GM23338 (cell line): ENCODE measurements around the gene ZFHX3. TPM values are rescaled to one million over a fixed set of nuclear protein-coding genes. Genes with fewer than 3 reads are reported as not detected.

Source experiments
- ATAC-seq: fragments of 200-7000 bp; cut with Tn5 transposase; 3 replicates; pipeline ENCODE4 v1.9.1; 2020
- DNase-seq: peaks from one replicate; pipeline ENCODE4 v3.0.0-alpha.2; 2015; ENCODE audit warnings: low spot score
- H2AFZ ChIP-seq: fragments of 200-600 bp; sonication (generic); 2 replicates; pipeline ENCODE4 v1.8.0; 2016; ENCODE audit warnings: antibody characterized with exemption, mild to moderate bottlenecking, moderate library complexity
- H3F3A ChIP-seq: fragments of 200-600 bp; sonication (generic); replicated peaks from 2 replicates; pipeline ENCODE4 v1.8.0; 2017; ENCODE audit warnings: antibody characterized with exemption, mixed run types, low read depth
- H3K27ac ChIP-seq: fragments of 200-600 bp; sonication (generic); 2 replicates; pipeline ENCODE4 v1.6.1; 2016; ENCODE audit warnings: low read depth
- H3K27me3 ChIP-seq: fragments of 200-600 bp; sonication (generic); 2 replicates; pipeline ENCODE4 v1.8.0; 2016; ENCODE audit warnings: mild to moderate bottlenecking, mixed run types, moderate library complexity; ENCODE audit not compliant: insufficient read depth
- H3K36me3 ChIP-seq: fragments of 200-600 bp; sonication (generic); 2 replicates; pipeline ENCODE4 v1.8.0; 2016; ENCODE audit warnings: mild to moderate bottlenecking; ENCODE audit not compliant: insufficient read depth
- H3K4me1 ChIP-seq: fragments of 200-600 bp; sonication (generic); 2 replicates; pipeline ENCODE4 v1.8.0; 2016; ENCODE audit warnings: mild to moderate bottlenecking, moderate library complexity; ENCODE audit not compliant: insufficient read depth
- H3K4me2 ChIP-seq: fragments of 200-600 bp; sonication (generic); 2 replicates; pipeline ENCODE4 v1.7.1; 2017; ENCODE audit warnings: mixed run types
- H3K4me3 ChIP-seq: fragments of 200-600 bp; sonication (generic); 2 replicates; pipeline ENCODE4 v1.6.1; 2016; ENCODE audit warnings: mixed run types
- H3K79me2 ChIP-seq: fragments of 200-600 bp; sonication (generic); replicated peaks from 2 replicates; pipeline ENCODE4 v1.8.0; 2017; ENCODE audit warnings: mild to moderate bottlenecking; ENCODE audit not compliant: insufficient read depth
- H3K9me2 ChIP-seq: fragments of 200-600 bp; sonication (generic); 2 replicates; pipeline ENCODE4 v1.8.0; 2017; ENCODE audit not compliant: insufficient read depth
- H4K20me1 ChIP-seq: fragments of 200-600 bp; sonication (generic); replicated peaks from 2 replicates; pipeline ENCODE4 v1.8.0; 2017; ENCODE audit warnings: mild to moderate bottlenecking; ENCODE audit not compliant: insufficient read depth
- H3K27ac Mint-ChIP-seq: 2 replicates; pipeline ENCODE4 v1.8.0; 2020; ENCODE audit warnings: inconsistent platforms, mild to moderate bottlenecking, moderate library complexity, mixed read lengths
- H3K27me3 Mint-ChIP-seq: 3 replicates; pipeline ENCODE4 v1.8.0; 2022; ENCODE audit warnings: low read depth, mild to moderate bottlenecking, moderate library complexity, mixed read lengths, inconsistent platforms; ENCODE audit not compliant: insufficient read depth, poor library complexity
- H3K36me3 Mint-ChIP-seq: 3 replicates; pipeline ENCODE4 v1.8.0; 2021; ENCODE audit warnings: low read depth, mild to moderate bottlenecking, inconsistent platforms, moderate library complexity, mixed read lengths
- H3K4me1 Mint-ChIP-seq: 3 replicates; pipeline ENCODE4 v1.8.0; 2020; ENCODE audit warnings: mild to moderate bottlenecking, inconsistent platforms, mixed read lengths
- H3K4me3 Mint-ChIP-seq: 3 replicates; pipeline ENCODE4 v1.8.0; 2021; ENCODE audit warnings: moderate library complexity, mild to moderate bottlenecking, inconsistent platforms, mixed read lengths
- H3K9me3 Mint-ChIP-seq: 3 replicates; pipeline ENCODE4 v1.8.0; 2020; ENCODE audit warnings: moderate library complexity, mild to moderate bottlenecking, inconsistent platforms, mixed read lengths
- CREB1 ChIP-seq: fragments of 250-450 bp; sonication (Bioruptor Pico); IDR thresholded peaks from 2 replicates; pipeline ENCODE4 v1.5.0; 2020; ENCODE audit warnings: low read depth, mild to moderate bottlenecking, moderate library complexity
- CTCF ChIP-seq, 2 experiments: fragments of 200-600 bp in 1 of 2; sonication (generic) in 1 of 2; conservative IDR thresholded peaks; 2 replicates each; pipeline versions ENCODE4 v1.5.1 to v1.6.1; 2016 to 2017; ENCODE audit warnings: antibody characterized with exemption in 2 of 2, low read depth in 2 of 2, mild to moderate bottlenecking in 2 of 2, moderate library complexity in 1 of 2
- EZH2 ChIP-seq: fragments of 200-600 bp; sonication (generic); IDR thresholded peaks from one replicate; pipeline ENCODE4 v1.8.0; 2017; ENCODE audit warnings: antibody characterized with exemption, mild to moderate bottlenecking, low read depth; ENCODE audit not compliant: unreplicated experiment
- EZH2phosphoT487 ChIP-seq: fragments of 200-600 bp; sonication (generic); IDR thresholded peaks from one replicate; pipeline ENCODE4 v1.8.1; 2018; ENCODE audit warnings: antibody characterized with exemption; ENCODE audit not compliant: unreplicated experiment
- JUNB ChIP-seq: IDR thresholded peaks from one replicate; pipeline ENCODE4 v1.6.1; 2016; ENCODE audit warnings: antibody characterized with exemption; ENCODE audit not compliant: unreplicated experiment
- NANOG ChIP-seq: IDR thresholded peaks from 2 replicates; pipeline ENCODE4 v1.6.1; 2016; ENCODE audit warnings: antibody characterized with exemption, borderline replicate concordance
- POLR2AphosphoS5 ChIP-seq: IDR thresholded peaks from 2 replicates; pipeline ENCODE4 v1.6.1; 2016; ENCODE audit warnings: antibody characterized with exemption, low read depth
- STAT1 ChIP-seq: IDR thresholded peaks from one replicate; pipeline ENCODE4 v1.6.1; 2016; ENCODE audit warnings: antibody characterized with exemption; ENCODE audit not compliant: unreplicated experiment
- ZNF114 ChIP-seq: fragments of 250-450 bp; sonication (Bioruptor Pico); IDR thresholded peaks from 2 replicates; pipeline ENCODE4 v1.5.0; 2020; ENCODE audit warnings: mild to moderate bottlenecking, moderate library complexity
- ZNF331 ChIP-seq: fragments of 250-450 bp; sonication (Bioruptor Pico); IDR thresholded peaks from 2 replicates; pipeline ENCODE4 v1.5.0; 2020; ENCODE audit warnings: low read depth, mild to moderate bottlenecking, moderate library complexity
- ZNF462 ChIP-seq: fragments of 250-450 bp; sonication (Bioruptor Pico); IDR thresholded peaks from 2 replicates; pipeline ENCODE4 v1.5.0; 2020; ENCODE audit warnings: mild to moderate bottlenecking, moderate library complexity
- polyA plus RNA-seq: library from polyadenylated mRNA; unstranded; fragments of >200 nt; fragmentation: Nextera tagmentation; extraction: Ambion mirVana; gene quantifications from 2 replicates; pipeline ENCODE4 v1.2.1, GENCODE V29; 2016
- total RNA-seq: library from RNA; depleted of rRNA; stranded (reverse); fragments of >200 nt; shearing (Covaris generic); gene quantifications from 2 replicates; pipeline ENCODE4 v1.2.3, GENCODE V29; 2014
- TF ChIP-seq, protein P1 (sequence below): IDR thresholded peaks from 2 replicates; pipeline ENCODE4 v1.6.1; 2016; ENCODE audit warnings: antibody characterized with exemption
- TF ChIP-seq, protein P2 (sequence below): IDR thresholded peaks from one replicate; pipeline ENCODE4 v1.6.1; 2018; ENCODE audit warnings: antibody characterized with exemption; ENCODE audit not compliant: unreplicated experiment

The ZFHX3 gene
- total and polyA plus RNA-seq, 2 experiments from 2014 or later = 1.0 to 1.5 TPM

DNA sequence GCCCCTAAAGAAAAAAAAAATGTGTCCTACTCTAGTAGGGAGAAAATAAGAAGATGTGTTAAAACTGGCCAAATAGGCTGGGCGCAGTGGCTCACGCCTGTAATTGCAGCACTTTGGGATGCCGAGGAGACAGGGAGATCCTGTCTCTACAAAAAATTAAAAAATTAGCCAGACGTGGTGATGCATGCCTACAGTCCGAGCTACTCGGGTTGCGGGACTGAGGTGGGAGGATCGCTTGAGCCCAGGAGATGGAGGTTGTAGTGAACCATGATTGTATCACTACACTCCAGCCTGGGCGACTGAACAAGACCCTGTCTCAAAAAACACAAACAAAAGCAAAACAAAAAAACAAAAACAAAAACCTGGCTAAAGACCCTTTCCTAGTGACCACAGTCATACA is 15.9 kb downstream of the ZFHX3 start:
- no peaks in the 10 kb centered on the region for H3K9me2 ChIP-seq
- peaks cover 53% of the 10 kb centered on the region for H3K4me1 Mint-ChIP-seq
- no peak overlapping the region; the same call in 2 of the 3 replicates for H3K4me3 Mint-ChIP-seq
- H3K79me2 ChIP-seq = no peaks in the 10 kb centered on the region
- no peak for DNase-seq
- TF ChIP-seq CTCF (conservative IDR thresholded peaks at IDR 0.05; ENCODE audit: low read depth in 2 of 2) (no peak), POLR2AphosphoS5 (no peak), CREB1 (no peak), EZH2phosphoT487 (no peak), ZNF114 (CRISPR knock-in tag) (no peak), STAT1 (no peak), ZNF331 (no peak), ZNF462 (CRISPR knock-in tag) (no peak), JUNB (no peak), NANOG (no peak), EZH2 (no peak)
- TF ChIP-seq, protein P1, sequence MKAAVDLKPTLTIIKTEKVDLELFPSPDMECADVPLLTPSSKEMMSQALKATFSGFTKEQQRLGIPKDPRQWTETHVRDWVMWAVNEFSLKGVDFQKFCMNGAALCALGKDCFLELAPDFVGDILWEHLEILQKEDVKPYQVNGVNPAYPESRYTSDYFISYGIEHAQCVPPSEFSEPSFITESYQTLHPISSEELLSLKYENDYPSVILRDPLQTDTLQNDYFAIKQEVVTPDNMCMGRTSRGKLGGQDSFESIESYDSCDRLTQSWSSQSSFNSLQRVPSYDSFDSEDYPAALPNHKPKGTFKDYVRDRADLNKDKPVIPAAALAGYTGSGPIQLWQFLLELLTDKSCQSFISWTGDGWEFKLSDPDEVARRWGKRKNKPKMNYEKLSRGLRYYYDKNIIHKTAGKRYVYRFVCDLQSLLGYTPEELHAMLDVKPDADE = no peak
- TF ChIP-seq, protein P2, sequence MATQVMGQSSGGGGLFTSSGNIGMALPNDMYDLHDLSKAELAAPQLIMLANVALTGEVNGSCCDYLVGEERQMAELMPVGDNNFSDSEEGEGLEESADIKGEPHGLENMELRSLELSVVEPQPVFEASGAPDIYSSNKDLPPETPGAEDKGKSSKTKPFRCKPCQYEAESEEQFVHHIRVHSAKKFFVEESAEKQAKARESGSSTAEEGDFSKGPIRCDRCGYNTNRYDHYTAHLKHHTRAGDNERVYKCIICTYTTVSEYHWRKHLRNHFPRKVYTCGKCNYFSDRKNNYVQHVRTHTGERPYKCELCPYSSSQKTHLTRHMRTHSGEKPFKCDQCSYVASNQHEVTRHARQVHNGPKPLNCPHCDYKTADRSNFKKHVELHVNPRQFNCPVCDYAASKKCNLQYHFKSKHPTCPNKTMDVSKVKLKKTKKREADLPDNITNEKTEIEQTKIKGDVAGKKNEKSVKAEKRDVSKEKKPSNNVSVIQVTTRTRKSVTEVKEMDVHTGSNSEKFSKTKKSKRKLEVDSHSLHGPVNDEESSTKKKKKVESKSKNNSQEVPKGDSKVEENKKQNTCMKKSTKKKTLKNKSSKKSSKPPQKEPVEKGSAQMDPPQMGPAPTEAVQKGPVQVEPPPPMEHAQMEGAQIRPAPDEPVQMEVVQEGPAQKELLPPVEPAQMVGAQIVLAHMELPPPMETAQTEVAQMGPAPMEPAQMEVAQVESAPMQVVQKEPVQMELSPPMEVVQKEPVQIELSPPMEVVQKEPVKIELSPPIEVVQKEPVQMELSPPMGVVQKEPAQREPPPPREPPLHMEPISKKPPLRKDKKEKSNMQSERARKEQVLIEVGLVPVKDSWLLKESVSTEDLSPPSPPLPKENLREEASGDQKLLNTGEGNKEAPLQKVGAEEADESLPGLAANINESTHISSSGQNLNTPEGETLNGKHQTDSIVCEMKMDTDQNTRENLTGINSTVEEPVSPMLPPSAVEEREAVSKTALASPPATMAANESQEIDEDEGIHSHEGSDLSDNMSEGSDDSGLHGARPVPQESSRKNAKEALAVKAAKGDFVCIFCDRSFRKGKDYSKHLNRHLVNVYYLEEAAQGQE = no peak
- H2AFZ ChIP-seq = no peak overlapping the region
- no peaks in the 10 kb centered on the region for H3K36me3 Mint-ChIP-seq
- H3K36me3 ChIP-seq = no peaks in the 10 kb centered on the region
- H3K27me3 Mint-ChIP-seq = peaks cover 99% of the 10 kb centered on the region
- no peak overlapping the region for H3K4me3 ChIP-seq
- H3K27ac Mint-ChIP-seq = no peak overlapping the region
- peaks cover 50% of the 10 kb centered on the region for H3K4me1 ChIP-seq
- peaks cover 91% of the 10 kb centered on the region for H3K27me3 ChIP-seq
- no peak for ATAC-seq
- H3K4me2 ChIP-seq = no peak overlapping the region
- H3F3A ChIP-seq = peaks cover 32% of the 10 kb centered on the region
- peaks cover 3% of the 10 kb centered on the region; the same call in 1 of the 3 replicates for H3K9me3 Mint-ChIP-seq
- H3K27ac ChIP-seq = no peak overlapping the region
- H4K20me1 ChIP-seq = peaks cover 39% of the 10 kb centered on the region
